GM12865 (cell line): ENCODE results near the gene SLC25A51.

ENCODE experiments used
- DNase-seq: peaks from one replicate; pipeline ENCODE4 v3.0.0; 2010; ENCODE audit warnings: low read depth
- H3K4me3 ChIP-seq: 2 replicates; pipeline ENCODE4 v1.5.1; 2011; ENCODE audit warnings: mild to moderate bottlenecking, low read depth, low read length, control low read depth
- CTCF ChIP-seq: IDR thresholded peaks from 2 replicates; pipeline ENCODE4 v1.5.1; 2011; ENCODE audit warnings: low read length, control low read depth, low read depth, inconsistent platforms; ENCODE audit not compliant: insufficient read depth; ENCODE audit errors: missing control alignments

Gene SLC25A51

GRCh38 chr9:37862530-37862929 is 41.4 kb downstream of the SLC25A51 start:
- TF ChIP-seq CTCF = no peak
- no peak for DNase-seq

GRCh38 chr9:37859043-37859442 is 44.9 kb downstream of the SLC25A51 start:
- DNase-seq = no peak
- TF ChIP-seq CTCF = no peak

More at GRCh38 chr9:37862530-37862929, 41.4 kb downstream of the SLC25A51 start:
- no peak overlapping the region for H3K4me3 ChIP-seq

GRCh38 chr9:37856551-37856950 is 47.4 kb downstream of the SLC25A51 start:
- no peak for DNase-seq
- no peak for TF ChIP-seq CTCF
- no peak overlapping the region for H3K4me3 ChIP-seq

More at GRCh38 chr9:37859043-37859442, 44.9 kb downstream of the SLC25A51 start:
- H3K4me3 ChIP-seq = no peak overlapping the region

GRCh38 chr9:37852222-37852621 is 51.7 kb downstream of the SLC25A51 start:
- H3K4me3 ChIP-seq = no peak overlapping the region
- no peak for DNase-seq

GRCh38 chr9:37840560-37841194 is 63.2 kb downstream of the SLC25A51 start:
- no peak for TF ChIP-seq CTCF
- no peak overlapping the region for H3K4me3 ChIP-seq
- DNase-seq = no peak

More at GRCh38 chr9:37852222-37852621, 51.7 kb downstream of the SLC25A51 start:
- no peak for TF ChIP-seq CTCF

GRCh38 chr9:37839496-37840461 is 64.1 kb downstream of the SLC25A51 start:
- DNase-seq = no peak
- no peak overlapping the region for H3K4me3 ChIP-seq
- no peak for TF ChIP-seq CTCF
